ENCODE data around the gene IQCC. TPM values are rescaled to one million over a fixed set of nuclear protein-coding genes. Genes with fewer than 3 reads are reported as not detected.

The IQCC gene
- 1.1 and 1.9 TPM in 2 replicates for total RNA-seq

DNA sequence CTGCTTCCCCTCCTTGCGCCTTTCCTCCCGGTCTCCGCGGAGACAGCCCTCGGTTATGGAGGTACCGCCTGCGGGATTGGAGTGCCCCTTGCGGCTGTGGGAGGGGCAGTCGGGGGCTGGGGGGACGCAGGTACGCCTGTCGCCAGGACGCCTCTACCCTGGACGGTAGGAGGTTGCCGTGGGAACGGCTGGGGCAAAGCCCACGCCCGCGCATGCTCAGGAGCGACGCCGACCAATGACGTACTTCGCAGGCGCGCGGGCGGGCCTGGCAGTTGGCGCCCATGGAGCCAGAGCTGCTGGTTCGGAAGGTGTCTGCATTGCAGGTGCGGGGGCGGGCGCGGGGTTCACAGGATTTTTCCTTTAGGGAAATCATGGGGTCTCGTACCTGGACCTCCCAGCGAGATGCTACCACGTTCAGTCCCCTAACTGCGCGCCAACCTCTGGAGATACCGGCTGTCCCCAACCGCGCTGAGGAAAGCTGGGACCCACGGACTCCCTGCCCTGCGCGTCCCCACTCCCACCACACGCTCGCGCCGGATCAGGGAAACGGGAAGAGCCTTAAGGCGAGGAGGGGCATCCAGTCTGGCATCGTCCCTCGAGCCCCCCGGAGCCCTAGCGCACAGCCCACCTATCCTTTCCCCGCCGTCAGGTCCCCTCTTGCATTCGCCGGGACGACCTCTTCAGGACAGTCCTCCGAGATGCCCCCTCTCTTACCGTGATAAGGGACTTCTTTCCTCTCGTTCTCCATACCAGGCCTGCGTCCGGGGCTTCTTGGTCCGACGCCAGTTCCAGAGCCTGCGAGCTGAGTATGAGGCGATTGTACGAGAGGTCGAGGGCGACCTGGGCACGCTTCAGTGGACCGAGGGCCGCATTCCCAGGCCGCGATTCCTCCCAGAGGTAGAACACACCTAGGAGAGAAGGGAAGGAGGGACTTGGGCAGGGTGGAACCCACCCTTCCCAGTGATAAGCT lies at the start of gene IQCC:
Gene IQCC (plus strand): TSS at position 271 of the 970 bp plus-strand sequence. CDS start 11 bp downstream, at position 282.

GRCh38 chr1:32179443-32180185 lies 25.9 kb upstream of the IQCC start, which contains the start of gene TXLNA:
TXLNA (plus strand) TSS chr1:32179675; CDS start chr1:32180346, 671 bp downstream.

GRCh38 chr1:32200226-32201010 lies 5.1 kb upstream of the IQCC start, which contains the start of gene CCDC28B:
CCDC28B (plus strand) TSS chr1:32200595; CDS start chr1:32201936, 1,341 bp downstream.

GRCh38 chr1:32208891-32209328 lies 3.4 kb downstream of the IQCC start, which contains the start of gene DCDC2B:
DCDC2B (plus strand) TSS chr1:32209089; CDS start chr1:32209094, 5 bp downstream.

DNA sequence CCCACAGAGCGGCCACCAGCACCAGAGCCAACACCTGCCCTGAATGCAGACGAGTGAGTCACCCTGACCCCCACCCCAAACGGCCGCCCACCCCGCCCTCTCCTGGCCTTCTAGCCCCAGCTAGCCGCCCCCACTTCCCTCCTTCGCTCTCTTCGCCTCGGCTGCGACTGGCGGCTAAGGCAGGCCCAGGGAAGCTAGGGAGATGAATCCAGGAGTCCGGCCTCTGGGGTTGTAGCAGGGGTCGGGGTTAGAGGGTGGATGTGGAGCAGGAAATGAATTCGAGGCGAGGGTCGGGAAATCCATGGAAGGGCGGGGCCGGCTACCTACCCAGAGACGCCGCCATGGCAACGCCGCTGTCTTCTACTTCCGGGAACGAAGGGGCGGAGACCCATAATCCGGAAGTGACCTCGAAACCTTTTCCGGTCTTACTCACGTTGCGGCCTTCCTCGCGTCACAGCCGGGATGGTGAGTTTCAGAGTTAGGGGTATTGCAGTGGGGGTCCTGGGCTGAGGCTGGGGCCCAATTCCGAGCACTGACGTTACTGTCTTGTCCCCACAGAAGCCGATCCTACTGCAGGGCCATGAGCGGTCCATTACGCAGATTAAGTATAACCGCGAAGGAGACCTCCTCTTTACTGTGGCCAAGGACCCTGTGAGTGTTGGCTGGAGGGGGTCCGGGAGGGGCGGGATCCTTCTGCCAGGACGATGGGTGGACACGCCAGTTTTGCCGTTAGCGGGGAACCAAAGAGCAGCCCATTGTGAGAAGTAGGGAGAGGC lies 16.7 kb downstream of the IQCC start, which contains the start of the genes EIF3I and TMEM234:
Gene EIF3I (plus strand): TSS at position 428 of the 776 bp plus-strand sequence. CDS start 35 bp downstream, at position 463.
Gene TMEM234 (minus strand): TSS at position 374 of the 776 bp plus-strand sequence. CDS start 31 bp downstream, at position 343.

GRCh38 chr1:32246888-32247273 lies 41.4 kb downstream of the IQCC start, which contains the start of gene FAM167B:
FAM167B (plus strand) TSS chr1:32247222; CDS start chr1:32247422, 200 bp downstream.

DNA sequence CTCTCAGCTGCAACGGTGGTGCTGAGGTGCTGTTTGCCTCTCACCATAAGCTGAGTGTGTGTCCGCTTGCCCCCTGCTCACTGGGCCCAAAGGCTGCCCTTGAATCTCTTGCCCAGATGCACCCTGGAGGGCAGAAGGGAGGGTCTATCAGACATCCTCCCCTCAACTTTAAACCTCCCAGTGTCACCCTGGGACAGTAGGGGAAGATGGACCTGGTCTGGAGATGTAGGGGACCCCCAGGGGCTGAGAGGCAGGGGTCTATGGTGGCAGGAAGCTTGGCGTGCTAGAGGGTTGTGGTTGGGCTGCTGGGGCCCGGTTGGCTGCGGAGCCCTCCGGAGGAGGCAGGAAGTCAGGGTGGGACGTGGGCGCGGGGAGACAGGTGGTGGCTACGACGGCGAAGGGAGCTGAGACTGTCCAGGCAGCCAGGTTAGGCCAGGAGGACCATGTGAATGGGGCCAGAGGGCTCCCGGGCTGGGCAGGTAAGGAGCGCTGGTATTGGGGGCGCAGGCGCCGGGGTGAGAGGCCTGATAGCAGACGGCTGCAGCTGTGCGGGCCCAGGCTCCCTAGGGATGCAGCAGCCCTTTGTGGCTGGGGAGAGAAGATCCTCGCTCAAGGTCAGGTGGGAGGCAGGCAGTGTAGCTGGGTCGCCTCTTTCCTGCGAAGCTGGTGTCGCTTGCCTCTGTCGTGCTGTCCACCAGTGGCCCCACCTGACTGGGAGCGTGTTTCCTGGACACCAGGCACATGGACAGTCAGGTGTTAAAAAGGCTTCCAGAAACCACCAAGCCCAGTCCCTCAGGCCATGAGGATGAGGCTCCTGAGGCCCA lies 45.6 kb downstream of the IQCC start, which contains the start of gene LCK:
Gene LCK (plus strand): TSS at position 373 of the 824 bp plus-strand sequence. CDS start 23,065 bp downstream, outside the sequence.

Other genes starting within 250 kb of the IQCC start
- gene KHDRBS1, start 191.8 kb upstream of the IQCC start, total RNA-seq, result 117 and 141 TPM in 2 replicates
- 15.6 and 19.7 TPM in 2 replicates for gene TMEM39B, start 132.7 kb upstream of the IQCC start, total RNA-seq
- 74.9 and 87.3 TPM in 2 replicates for gene KPNA6, start 97.6 kb upstream of the IQCC start, total RNA-seq
- 75.5 and 81.6 TPM in 2 replicates for gene TXLNA, start 26.0 kb upstream of the IQCC start, total RNA-seq
- gene CCDC28B, start 5.1 kb upstream of the IQCC start, total RNA-seq, result 10.0 and 11.8 TPM in 2 replicates
- not detected in 2 replicates for gene DCDC2B, start 3.4 kb downstream of the IQCC start, total RNA-seq
- 12.1 and 12.9 TPM in 2 replicates for gene TMEM234, start 16.7 kb downstream of the IQCC start, total RNA-seq
- 297 and 307 TPM in 2 replicates for gene EIF3I, start 16.7 kb downstream of the IQCC start, total RNA-seq
- gene FAM167B, start 41.6 kb downstream of the IQCC start, total RNA-seq, result 0.93 and 3.3 TPM in 2 replicates
- gene LCK, start 45.6 kb downstream of the IQCC start, total RNA-seq, result 0.13 TPM in 1 of 2 replicates, not detected in the other
- gene HDAC1, start 86.4 kb downstream of the IQCC start, total RNA-seq, result 110 and 122 TPM in 2 replicates
- gene MARCKSL1, start 130.6 kb downstream of the IQCC start, total RNA-seq, result 118 and 121 TPM in 2 replicates
- 1.1 and 1.5 TPM in 2 replicates for gene FAM229A, start 156.8 kb downstream of the IQCC start, total RNA-seq
- gene TSSK3, start 156.9 kb downstream of the IQCC start, total RNA-seq, result 0.27 and 0.65 TPM in 2 replicates
- 50.7 and 50.8 TPM in 2 replicates for gene BSDC1, start 188.8 kb downstream of the IQCC start, total RNA-seq